Right lobe of liver (tissue), 6 donors: ENCODE measurements around the gene LIPI. TPM values are rescaled to one million over a fixed set of nuclear protein-coding genes. Genes with fewer than 3 reads are reported as not detected.
A peak's percentile ranks its signal among the peaks of the same experiment; 100 is the strongest.

Source experiments
- ATAC-seq, 4 donors: fragments of 200-7000 bp; cut with Tn5 transposase; one replicate each; pipeline ENCODE4 v1.9.1; 2020; ENCODE audit warnings: mild to moderate bottlenecking in 4 of 4, moderate library complexity in 4 of 4
- DNase-seq, 3 donors: peaks; one replicate each; pipeline ENCODE4 v3.0.0-alpha.2; 2020
- H3K27ac ChIP-seq, 3 donors: fragments of 200-600 bp; one replicate each; pipeline ENCODE4 v1.8.0; 2022
- H3K27me3 ChIP-seq, 2 donors: fragments of 200-600 bp; one replicate each; pipeline ENCODE4 v1.8.0; 2022
- H3K36me3 ChIP-seq, 4 donors: fragments of 200-600 bp; sonication (generic) in 1 of 4; one replicate each; pipeline versions ENCODE4 v1.5.1 to v1.8.0; 2017 to 2022; ENCODE audit warnings: control low read depth in 1 of 4
- H3K4me1 ChIP-seq, 4 donors: fragments of 200-600 bp; sonication (generic) in 1 of 4; one replicate each; pipeline versions ENCODE4 v1.5.1 to v1.8.0; 2017 to 2022; ENCODE audit warnings: control low read depth in 1 of 4
- H3K4me3 ChIP-seq, 3 donors: fragments of 200-600 bp; one replicate each; pipeline ENCODE4 v1.8.0; 2022
- H3K9me3 ChIP-seq, 4 donors: fragments of 200-600 bp; sonication (generic) in 1 of 4; one replicate each; pipeline versions ENCODE4 v1.5.1 to v1.8.0; 2017 to 2022; ENCODE audit warnings: control low read depth in 1 of 4
- POLR2A ChIP-seq: fragments of 450-650 bp; IDR thresholded peaks from one replicate; pipeline ENCODE4 v1.6.1; 2017; ENCODE audit warnings: antibody characterized with exemption, mild to moderate bottlenecking
- WGBS: methylation state at CpG from one replicate; pipeline ENCODE4 v1.1.6; 2018; ENCODE audit warnings: low coverage, low lambda C conversion rate; ENCODE audit not compliant: insufficient coverage; ENCODE audit errors: missing lambda C conversion rate; 5-methylcytosine and 5-hydroxymethylcytosine counted together
- intact Hi-C, 2 donors: fragments of 100-400 bp; cut with DNase I; formaldehyde crosslinking; loops; one replicate each; pipeline versions ENCODE4 v1.11.2 to v1.14.1; 2022
- total RNA-seq, 6 experiments: library from RNA; depleted of rRNA in 2 of 6; stranded (reverse); fragments of >200 nt in 2 of 6; fragmentation: NEBNext Ultra II Directional in 3 of 6; extraction: Animal tissue kit (Norgen Biotek cat#: 25700) in 3 of 6; gene quantifications; one replicate each; pipeline versions ENCODE4 v1.1.0 to v1.2.4, GENCODE V29; 2016 to 2023
- TF ChIP-seq, protein P1 (sequence below), 4 donors: fragments of 200-600 bp in 3 of 4; fragments of 450-650 bp in 1 of 4; IDR thresholded peaks; one replicate each; pipeline versions ENCODE4 v1.5.1 to v1.8.0; 2016 to 2022; ENCODE audit warnings: antibody characterized with exemption in 4 of 4, mild to moderate bottlenecking in 2 of 4
- donor health status: DM: no; HTN: yes; CAD: no.
- donor health status: DM: no; HTN: no; CAD: no.
- donor health status: DM: no; HTN: no; CAD: no.
- donor health status: DM: no; HTN: yes; CAD: no.
- donor health status: DM: no; HTN: yes; CAD: no.

LIPI gene
- total RNA-seq, 6 experiments from 2014 or later = not detected

DNA sequence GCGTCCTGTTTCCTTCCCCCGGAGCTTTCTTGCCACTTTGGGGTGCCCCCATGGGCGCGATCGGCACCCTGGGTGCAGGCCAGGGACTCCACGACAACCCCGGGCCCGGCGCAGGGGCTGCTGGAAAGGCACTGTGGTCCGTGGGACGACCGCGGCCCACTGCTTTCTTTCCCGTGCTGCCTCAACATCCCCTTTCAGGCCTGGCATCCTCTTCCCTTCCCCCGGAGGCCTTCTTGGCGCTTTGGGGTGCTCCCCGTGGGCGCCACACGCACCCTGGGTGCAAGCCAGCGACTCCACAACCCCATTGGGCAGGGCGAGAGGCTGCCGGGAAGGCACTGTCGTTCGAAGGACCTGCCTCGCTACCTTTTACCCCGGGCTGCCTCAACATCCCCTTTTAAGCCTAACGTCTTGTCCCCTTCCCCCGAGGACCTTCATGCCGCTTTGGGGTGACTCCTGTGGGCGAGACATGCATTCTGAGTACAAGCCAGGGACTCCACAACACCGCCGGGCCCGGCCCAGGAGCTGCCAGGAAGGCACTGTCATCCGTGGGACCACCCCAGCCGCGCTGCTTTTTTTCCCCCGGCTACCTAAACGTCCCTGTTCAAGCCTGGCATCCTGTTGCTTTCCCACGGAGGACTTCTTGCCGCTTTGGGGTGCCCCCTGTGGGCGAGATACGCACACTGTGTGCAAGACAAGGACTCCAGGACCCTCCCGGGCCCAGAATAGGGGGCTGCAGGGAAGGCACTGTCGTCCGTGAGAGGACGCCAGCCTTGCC, 137.8 kb downstream of the LIPI start:
- DNase-seq = no peak

GRCh38 chr21:14071902-14072734, 138.6 kb downstream of the LIPI start:
- Histone ChIP-seq H3K4me3 (no peak overlapping the region), H3K27me3 (no peaks in the 10 kb centered on the region), H3K4me1 (no peaks in the 10 kb centered on the region), H3K27ac (no peak overlapping the region), H3K36me3 (no peaks in the 10 kb centered on the region), H3K9me3 (no peaks in the 10 kb centered on the region)
- TF ChIP-seq POLR2A = no peak
- TF ChIP-seq, protein P1, sequence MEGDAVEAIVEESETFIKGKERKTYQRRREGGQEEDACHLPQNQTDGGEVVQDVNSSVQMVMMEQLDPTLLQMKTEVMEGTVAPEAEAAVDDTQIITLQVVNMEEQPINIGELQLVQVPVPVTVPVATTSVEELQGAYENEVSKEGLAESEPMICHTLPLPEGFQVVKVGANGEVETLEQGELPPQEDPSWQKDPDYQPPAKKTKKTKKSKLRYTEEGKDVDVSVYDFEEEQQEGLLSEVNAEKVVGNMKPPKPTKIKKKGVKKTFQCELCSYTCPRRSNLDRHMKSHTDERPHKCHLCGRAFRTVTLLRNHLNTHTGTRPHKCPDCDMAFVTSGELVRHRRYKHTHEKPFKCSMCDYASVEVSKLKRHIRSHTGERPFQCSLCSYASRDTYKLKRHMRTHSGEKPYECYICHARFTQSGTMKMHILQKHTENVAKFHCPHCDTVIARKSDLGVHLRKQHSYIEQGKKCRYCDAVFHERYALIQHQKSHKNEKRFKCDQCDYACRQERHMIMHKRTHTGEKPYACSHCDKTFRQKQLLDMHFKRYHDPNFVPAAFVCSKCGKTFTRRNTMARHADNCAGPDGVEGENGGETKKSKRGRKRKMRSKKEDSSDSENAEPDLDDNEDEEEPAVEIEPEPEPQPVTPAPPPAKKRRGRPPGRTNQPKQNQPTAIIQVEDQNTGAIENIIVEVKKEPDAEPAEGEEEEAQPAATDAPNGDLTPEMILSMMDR (IDR thresholded peaks at IDR 0.05) = no peak
- intact Hi-C loops = no loop called here
- ATAC-seq = no peak
- 94% methylated on average over 18 of the region's 44 CpGs for WGBS
- DNase-seq = no peak

More for the DNA sequence above, 137.8 kb downstream of the LIPI start:
- no peak for ATAC-seq
- H3K4me3 ChIP-seq = no peak overlapping the region
- WGBS = 71% methylated on average over 18 of the region's 46 CpGs
- H3K27me3 ChIP-seq = no peaks in the 10 kb centered on the region
- no peaks in the 10 kb centered on the region for H3K4me1 ChIP-seq
- no peak for TF ChIP-seq POLR2A
- TF ChIP-seq, protein P1 (IDR thresholded peaks at IDR 0.05) = no peak
- H3K9me3 ChIP-seq = no peaks in the 10 kb centered on the region
- no peak overlapping the region for H3K27ac ChIP-seq
- H3K36me3 ChIP-seq = no peaks in the 10 kb centered on the region
- intact Hi-C loops = no loop called here

GRCh38 chr21:14070968-14071367, 139.8 kb downstream of the LIPI start:
- DNase-seq = no peak
- TF ChIP-seq, protein P1 (IDR thresholded peaks at IDR 0.05) = no peak
- no peak for TF ChIP-seq POLR2A
- no peaks in the 10 kb centered on the region for H3K36me3 ChIP-seq
- no peaks in the 10 kb centered on the region for H3K4me1 ChIP-seq
- 88% methylated on average over 3 of the region's 16 CpGs for WGBS
- ATAC-seq = no peak
- intact Hi-C loops = no loop called here
- no peaks in the 10 kb centered on the region for H3K9me3 ChIP-seq
- H3K27me3 ChIP-seq = no peaks in the 10 kb centered on the region
- no peak overlapping the region for H3K27ac ChIP-seq
- no peak overlapping the region for H3K4me3 ChIP-seq

DNA sequence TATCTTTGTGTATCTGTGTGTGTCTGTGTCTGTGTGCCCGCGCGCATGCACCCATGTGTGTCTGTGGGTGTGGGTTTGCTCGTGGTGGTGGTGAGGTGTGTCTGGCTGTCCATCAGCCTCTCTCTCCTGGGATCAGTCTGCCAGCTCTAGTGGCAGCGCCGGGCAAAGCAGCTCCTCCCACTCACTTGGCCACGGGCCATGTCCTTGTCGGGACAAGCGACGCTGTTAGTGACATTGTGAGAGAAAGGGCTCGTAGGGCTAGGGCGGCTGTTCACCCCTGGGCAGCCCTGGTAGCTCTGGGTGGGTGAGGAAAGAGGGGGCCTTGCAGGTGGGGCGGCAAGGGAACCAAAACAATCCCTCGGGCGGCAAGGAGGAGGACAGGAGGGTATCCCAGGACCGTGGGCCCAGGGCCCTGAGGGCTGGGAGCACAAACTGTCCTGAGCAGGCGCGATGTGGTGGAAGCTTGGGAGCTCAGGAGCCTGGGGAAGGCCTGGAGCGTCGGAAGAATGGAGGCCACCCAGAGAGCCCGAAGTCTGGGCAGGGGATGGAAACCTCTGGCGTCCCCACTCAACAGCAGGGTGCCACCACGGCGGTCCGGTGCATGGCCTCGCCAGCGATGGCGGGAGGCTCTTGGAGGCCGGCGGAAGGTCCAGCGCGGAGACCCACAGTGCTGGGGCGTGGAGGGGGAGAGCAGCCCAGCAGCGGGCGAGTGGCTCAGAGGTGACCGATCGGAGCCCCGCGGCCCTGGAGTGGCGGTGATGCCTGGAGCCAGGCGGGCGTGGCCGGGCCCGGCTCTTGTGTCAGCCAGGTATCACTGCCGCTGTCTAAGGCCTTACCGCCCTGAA, 140.5 kb downstream of the LIPI start:
- ATAC-seq (peak in 1 of 4 donors; percentile 29), DNase-seq (peak in 1 of 3 donors; percentile 43)
- H3K27me3 ChIP-seq = no peaks in the 10 kb centered on the region
- no peaks in the 10 kb centered on the region for H3K9me3 ChIP-seq
- intact Hi-C loops = no loop called here
- no peak overlapping the region for H3K4me3 ChIP-seq
- no peaks in the 10 kb centered on the region for H3K4me1 ChIP-seq
- H3K36me3 ChIP-seq = no peaks in the 10 kb centered on the region
- TF ChIP-seq, protein P1 (IDR thresholded peaks at IDR 0.05) = no peak
- TF ChIP-seq POLR2A = no peak
- WGBS = 90% methylated on average over 9 of the region's 46 CpGs
- H3K27ac ChIP-seq = no peak overlapping the region
